Spinal cord (tissue), 10 donors: ENCODE measurements around the gene CDX2. TPM values are rescaled to one million over a fixed set of nuclear protein-coding genes. Genes with fewer than 3 reads are reported as not detected.

ENCODE experiments used
- DNase-seq, 6 donors: peaks; one replicate each; pipeline versions ENCODE4 v3.0.0 to v3.0.0-alpha.2; 2013 to 2015; ENCODE audit warnings: low spot score in 6 of 6, low read depth in 4 of 6
- H3K27ac ChIP-seq: one replicate; pipeline ENCODE4 v1.5.1; 2013; ENCODE audit warnings: low read depth, low read length, control low read depth
- H3K27me3 ChIP-seq: one replicate; pipeline ENCODE4 v1.6.1; 2013; ENCODE audit warnings: low read length; ENCODE audit not compliant: control insufficient read depth, insufficient read depth
- H3K36me3 ChIP-seq: one replicate; pipeline ENCODE4 v1.6.1; 2013; ENCODE audit warnings: low read length; ENCODE audit not compliant: control insufficient read depth, insufficient read depth
- H3K4me1 ChIP-seq: one replicate; pipeline ENCODE4 v1.6.1; 2013; ENCODE audit warnings: low read length; ENCODE audit not compliant: control insufficient read depth, insufficient read depth
- H3K4me3 ChIP-seq: one replicate; pipeline ENCODE4 v1.5.1; 2013; ENCODE audit warnings: low read depth, low read length, control low read depth
- H3K9me3 ChIP-seq: one replicate; pipeline ENCODE4 v1.6.1; 2013; ENCODE audit warnings: low read length; ENCODE audit not compliant: control insufficient read depth, insufficient read depth
- WGBS: methylation state at CpG from one replicate; pipeline ENCODE4 v1.1.5; 2013; ENCODE audit warnings: missing lambda C conversion rate; ENCODE audit not compliant: insufficient coverage; 5-methylcytosine and 5-hydroxymethylcytosine counted together
- polyA plus RNA-seq, 2 donors: library from polyadenylated mRNA; unstranded; fragments of 120-200 nt; gene quantifications; one replicate each; pipeline ENCODE4 v1.2.1, GENCODE V29; 2013; ENCODE audit not compliant: insufficient read length in 2 of 2
- total RNA-seq, 2 donors: library from RNA; depleted of rRNA in 1 of 2; stranded (reverse); fragments of 120-200 nt in 1 of 2; fragments of >200 nt in 1 of 2; gene quantifications; one replicate each; pipeline versions ENCODE4 v1.2.3 to v1.2.4, GENCODE V29; 2013 to 2014
- donor health status: healthy.

CDX2 gene
- total and polyA plus RNA-seq, 4 donors, result not detected

GRCh38 chr13:27979765-27980279, 10.7 kb upstream of the CDX2 start:
- Histone ChIP-seq H3K4me3 (no peak overlapping the region), H3K36me3 (no peaks in the 10 kb centered on the region), H3K27ac (no peak overlapping the region), H3K27me3 (peaks cover 89% of the 10 kb centered on the region), H3K4me1 (peaks cover 11% of the 10 kb centered on the region), H3K9me3 (no peaks in the 10 kb centered on the region)
- no peak for DNase-seq
- WGBS, result 3% methylated on average over 9 of the region's 15 CpGs

- WGBS, result 6% methylated on average over 8 of the region's 15 CpGs
- Histone ChIP-seq H3K4me1 (peaks cover 11% of the 10 kb centered on the region), H3K27ac (no peak overlapping the region), H3K9me3 (no peaks in the 10 kb centered on the region), H3K36me3 (no peaks in the 10 kb centered on the region), H3K4me3 (no peak overlapping the region), H3K27me3 (peaks cover 96% of the 10 kb centered on the region)
- no peak for DNase-seq
Observed at GRCh38 chr13:27979001-27979643, 10.0 kb upstream of the CDX2 start.

GRCh38 chr13:27978301-27978968, 9.3 kb upstream of the CDX2 start:
- under 1% methylated on average over 60 of the region's 65 CpGs for WGBS
- Histone ChIP-seq H3K36me3 (no peaks in the 10 kb centered on the region), H3K27ac (no peak overlapping the region), H3K9me3 (no peaks in the 10 kb centered on the region), H3K4me1 (peaks cover 11% of the 10 kb centered on the region), H3K4me3 (no peak overlapping the region), H3K27me3 (peaks cover 97% of the 10 kb centered on the region)
- no peak for DNase-seq

GRCh38 chr13:27977476-27978300, 8.6 kb upstream of the CDX2 start:
- Histone ChIP-seq H3K27me3 (peaks cover 99% of the 10 kb centered on the region), H3K4me1 (peaks cover 11% of the 10 kb centered on the region), H3K36me3 (no peaks in the 10 kb centered on the region), H3K9me3 (no peaks in the 10 kb centered on the region), H3K27ac (no peak overlapping the region), H3K4me3 (no peak overlapping the region)
- no peak for DNase-seq
- under 1% methylated on average over 80 of the region's 80 CpGs for WGBS

GRCh38 chr13:27976362-27977091, 7.4 kb upstream of the CDX2 start:
- no peak overlapping the region for H3K4me3 ChIP-seq
- H3K9me3 ChIP-seq, result no peaks in the 10 kb centered on the region
- no peak overlapping the region for H3K27ac ChIP-seq
- peaks cover 11% of the 10 kb centered on the region for H3K4me1 ChIP-seq
- H3K27me3 ChIP-seq, result peaks cover 99% of the 10 kb centered on the region
- WGBS, result 9% methylated on average over 11 of the region's 12 CpGs
- no peak for DNase-seq
- H3K36me3 ChIP-seq, result no peaks in the 10 kb centered on the region

GRCh38 chr13:27975564-27976361, 6.6 kb upstream of the CDX2 start:
- no peaks in the 10 kb centered on the region for H3K9me3 ChIP-seq
- H3K4me3 ChIP-seq, result no peak overlapping the region
- DNase-seq, result no peak
- H3K36me3 ChIP-seq, result no peaks in the 10 kb centered on the region
- peaks cover 11% of the 10 kb centered on the region for H3K4me1 ChIP-seq
- WGBS, result under 1% methylated on average over 43 of the region's 51 CpGs
- H3K27ac ChIP-seq, result no peak overlapping the region
- peaks cover 99% of the 10 kb centered on the region for H3K27me3 ChIP-seq

GRCh38 chr13:27973961-27974662, 5.0 kb upstream of the CDX2 start:
- no peaks in the 10 kb centered on the region for H3K9me3 ChIP-seq
- no peak for DNase-seq
- peaks cover 8% of the 10 kb centered on the region for H3K4me1 ChIP-seq
- no peak overlapping the region for H3K27ac ChIP-seq
- no peak overlapping the region for H3K4me3 ChIP-seq
- H3K36me3 ChIP-seq, result no peaks in the 10 kb centered on the region
- 10% methylated on average over 5 of the region's 7 CpGs for WGBS
- H3K27me3 ChIP-seq, result peaks cover 99% of the 10 kb centered on the region

GRCh38 chr13:27973291-27973690, 4.2 kb upstream of the CDX2 start:
- peaks cover 99% of the 10 kb centered on the region for H3K27me3 ChIP-seq
- H3K36me3 ChIP-seq, result no peaks in the 10 kb centered on the region
- 11% methylated on average over 5 of the region's 5 CpGs for WGBS
- peaks cover 13% of the 10 kb centered on the region for H3K4me1 ChIP-seq
- no peak overlapping the region for H3K27ac ChIP-seq
- no peak overlapping the region for H3K4me3 ChIP-seq
- no peaks in the 10 kb centered on the region for H3K9me3 ChIP-seq
- no peak for DNase-seq
